Measurements from ENCODE around the gene PXMP4.

- TF ChIP-seq, protein P1, sequence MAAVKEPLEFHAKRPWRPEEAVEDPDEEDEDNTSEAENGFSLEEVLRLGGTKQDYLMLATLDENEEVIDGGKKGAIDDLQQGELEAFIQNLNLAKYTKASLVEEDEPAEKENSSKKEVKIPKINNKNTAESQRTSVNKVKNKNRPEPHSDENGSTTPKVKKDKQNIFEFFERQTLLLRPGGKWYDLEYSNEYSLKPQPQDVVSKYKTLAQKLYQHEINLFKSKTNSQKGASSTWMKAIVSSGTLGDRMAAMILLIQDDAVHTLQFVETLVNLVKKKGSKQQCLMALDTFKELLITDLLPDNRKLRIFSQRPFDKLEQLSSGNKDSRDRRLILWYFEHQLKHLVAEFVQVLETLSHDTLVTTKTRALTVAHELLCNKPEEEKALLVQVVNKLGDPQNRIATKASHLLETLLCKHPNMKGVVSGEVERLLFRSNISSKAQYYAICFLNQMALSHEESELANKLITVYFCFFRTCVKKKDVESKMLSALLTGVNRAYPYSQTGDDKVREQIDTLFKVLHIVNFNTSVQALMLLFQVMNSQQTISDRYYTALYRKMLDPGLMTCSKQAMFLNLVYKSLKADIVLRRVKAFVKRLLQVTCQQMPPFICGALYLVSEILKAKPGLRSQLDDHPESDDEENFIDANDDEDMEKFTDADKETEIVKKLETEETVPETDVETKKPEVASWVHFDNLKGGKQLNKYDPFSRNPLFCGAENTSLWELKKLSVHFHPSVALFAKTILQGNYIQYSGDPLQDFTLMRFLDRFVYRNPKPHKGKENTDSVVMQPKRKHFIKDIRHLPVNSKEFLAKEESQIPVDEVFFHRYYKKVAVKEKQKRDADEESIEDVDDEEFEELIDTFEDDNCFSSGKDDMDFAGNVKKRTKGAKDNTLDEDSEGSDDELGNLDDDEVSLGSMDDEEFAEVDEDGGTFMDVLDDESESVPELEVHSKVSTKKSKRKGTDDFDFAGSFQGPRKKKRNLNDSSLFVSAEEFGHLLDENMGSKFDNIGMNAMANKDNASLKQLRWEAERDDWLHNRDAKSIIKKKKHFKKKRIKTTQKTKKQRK (IDR thresholded peaks at IDR 0.05; ENCODE audit: borderline replicate concordance, low read depth, low read length), result no peak
- TF ChIP-seq KDM5B (IDR thresholded peaks at IDR 0.05; ENCODE audit: insufficient replicate concordance, low read depth, low read length) (no peak), ZFP1 (CRISPR knock-in tag; IDR thresholded peaks at IDR 0.05) (no peak), CTCF (IDR thresholded peaks at IDR 0.05 in 2 of 3, conservative IDR thresholded peaks at IDR 0.05 in 1 of 3; ENCODE audit: insufficient read depth in 2 of 3, low read depth in 1 of 3, low read length in 3 of 3) (no peak), PTRF (tag; IDR thresholded peaks at IDR 0.05) (no peak), SNRNP70 (optimal IDR thresholded peaks at IDR 0.05; ENCODE audit: low read depth, low read length) (no peak)
Observed at GRCh38 chr20:33696448-33696847, 23.7 kb downstream of the PXMP4 start.
